KMS-11 (cell line): ENCODE results near the gene CCDC124.
"Not testable (repeated sequence)": the region's sequence is repeated elsewhere in the genome, so short reads cannot be mapped to it uniquely, and the experiment has no call there.

Experiments used
- H2AFZ ChIP-seq: fragments of 200-600 bp; sonication (generic); 2 replicates; pipeline ENCODE4 v1.6.1; 2016; ENCODE audit warnings: antibody characterized with exemption, mixed run types, low read depth
- H3K27ac ChIP-seq: fragments of 200-600 bp; sonication (generic); 2 replicates; pipeline ENCODE4 v1.6.1; 2016; ENCODE audit warnings: mild to moderate bottlenecking, mixed run types
- H3K27me3 ChIP-seq: fragments of 200-600 bp; sonication (generic); 2 replicates; pipeline ENCODE4 v1.6.1; 2017; ENCODE audit warnings: mild to moderate bottlenecking, low read depth, mixed run types, moderate library complexity; ENCODE audit not compliant: insufficient read depth
- H3K36me3 ChIP-seq: fragments of 200-600 bp; sonication (generic); 2 replicates; pipeline ENCODE4 v1.6.1; 2017; ENCODE audit warnings: mild to moderate bottlenecking, mixed run types; ENCODE audit not compliant: insufficient read depth
- H3K4me1 ChIP-seq: fragments of 200-600 bp; sonication (generic); 2 replicates; pipeline ENCODE4 v1.6.1; 2016; ENCODE audit warnings: mild to moderate bottlenecking, low read depth, mixed run types; ENCODE audit not compliant: poor library complexity, severe bottlenecking
- H3K4me2 ChIP-seq: fragments of 200-600 bp; sonication (generic); 2 replicates; pipeline ENCODE4 v1.7.0; 2016; ENCODE audit warnings: mild to moderate bottlenecking, mixed run types
- H3K4me3 ChIP-seq: fragments of 200-600 bp; sonication (generic); IDR thresholded peaks from 2 replicates; pipeline ENCODE4 v1.6.1; 2017; ENCODE audit warnings: low read depth, low read length, mixed read lengths; ENCODE audit not compliant: insufficient read depth
- H3K79me2 ChIP-seq: fragments of 200-600 bp; sonication (generic); 2 replicates; pipeline ENCODE4 v1.6.1; 2016; ENCODE audit warnings: low read depth, mixed run types; ENCODE audit not compliant: insufficient read depth
- H3K9ac ChIP-seq: fragments of 200-600 bp; sonication (generic); 2 replicates; pipeline ENCODE4 v1.6.1; 2016; ENCODE audit warnings: mild to moderate bottlenecking, mixed run types
- H4K20me1 ChIP-seq: fragments of 200-600 bp; sonication (generic); 2 replicates; pipeline ENCODE4 v1.6.1; 2016; ENCODE audit warnings: mild to moderate bottlenecking, mixed run types; ENCODE audit not compliant: insufficient read depth
- TF ChIP-seq, protein P1 (sequence below): fragments of 200-600 bp; sonication (generic); conservative IDR thresholded peaks from 2 replicates; pipeline ENCODE4 v1.6.1; 2017; ENCODE audit warnings: low read depth, mild to moderate bottlenecking, antibody characterized with exemption, low read length, moderate library complexity, mixed read lengths

Gene CCDC124, protein sequence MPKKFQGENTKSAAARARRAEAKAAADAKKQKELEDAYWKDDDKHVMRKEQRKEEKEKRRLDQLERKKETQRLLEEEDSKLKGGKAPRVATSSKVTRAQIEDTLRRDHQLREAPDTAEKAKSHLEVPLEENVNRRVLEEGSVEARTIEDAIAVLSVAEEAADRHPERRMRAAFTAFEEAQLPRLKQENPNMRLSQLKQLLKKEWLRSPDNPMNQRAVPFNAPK

DNA sequence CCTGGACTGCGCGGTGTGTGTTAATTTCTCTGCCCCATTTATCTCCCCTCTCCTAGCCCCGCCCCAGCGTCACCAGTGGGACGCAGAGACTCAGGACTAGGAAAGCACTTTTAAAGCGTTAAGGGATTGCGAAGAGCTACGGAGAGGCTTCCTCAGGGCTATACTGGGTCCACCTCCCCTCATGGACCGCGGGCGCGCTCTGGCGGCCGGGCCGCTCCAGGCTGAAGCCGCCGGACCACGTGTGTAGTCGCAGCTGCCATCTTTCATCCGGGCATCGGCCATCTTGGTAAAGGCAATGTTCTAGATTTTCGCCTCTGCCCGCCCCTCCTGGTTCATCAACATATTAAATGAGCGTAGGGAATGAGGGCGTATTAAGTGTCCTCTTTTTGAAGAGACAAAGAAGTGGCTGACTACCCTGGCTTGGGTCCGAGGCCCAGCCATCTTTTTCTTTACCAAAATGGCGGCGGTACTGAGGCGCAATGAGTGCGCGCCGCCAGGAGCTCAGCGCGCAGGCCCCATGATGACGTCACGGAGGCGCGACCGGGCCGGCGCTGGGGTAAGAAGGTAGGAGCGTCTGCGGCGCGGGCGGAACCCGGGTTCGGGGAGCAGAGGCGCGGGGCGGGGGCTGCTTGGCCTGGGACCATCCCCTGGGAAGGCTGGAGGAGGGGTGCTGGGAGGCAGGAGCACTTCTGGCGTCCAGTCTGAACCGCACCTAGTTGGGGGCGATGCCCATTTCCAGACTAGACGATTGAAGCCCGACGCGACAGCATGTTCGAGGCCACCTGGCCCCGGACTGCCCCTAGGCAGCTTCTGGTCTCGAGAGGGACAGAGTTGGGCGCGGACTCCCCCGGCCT lies at the start of gene CCDC124:
Gene CCDC124, plus strand, starts transcription at position 531 of the 854 bp plus-strand sequence. CDS start 3,406 bp downstream, outside the sequence.
- TF ChIP-seq, protein P1, sequence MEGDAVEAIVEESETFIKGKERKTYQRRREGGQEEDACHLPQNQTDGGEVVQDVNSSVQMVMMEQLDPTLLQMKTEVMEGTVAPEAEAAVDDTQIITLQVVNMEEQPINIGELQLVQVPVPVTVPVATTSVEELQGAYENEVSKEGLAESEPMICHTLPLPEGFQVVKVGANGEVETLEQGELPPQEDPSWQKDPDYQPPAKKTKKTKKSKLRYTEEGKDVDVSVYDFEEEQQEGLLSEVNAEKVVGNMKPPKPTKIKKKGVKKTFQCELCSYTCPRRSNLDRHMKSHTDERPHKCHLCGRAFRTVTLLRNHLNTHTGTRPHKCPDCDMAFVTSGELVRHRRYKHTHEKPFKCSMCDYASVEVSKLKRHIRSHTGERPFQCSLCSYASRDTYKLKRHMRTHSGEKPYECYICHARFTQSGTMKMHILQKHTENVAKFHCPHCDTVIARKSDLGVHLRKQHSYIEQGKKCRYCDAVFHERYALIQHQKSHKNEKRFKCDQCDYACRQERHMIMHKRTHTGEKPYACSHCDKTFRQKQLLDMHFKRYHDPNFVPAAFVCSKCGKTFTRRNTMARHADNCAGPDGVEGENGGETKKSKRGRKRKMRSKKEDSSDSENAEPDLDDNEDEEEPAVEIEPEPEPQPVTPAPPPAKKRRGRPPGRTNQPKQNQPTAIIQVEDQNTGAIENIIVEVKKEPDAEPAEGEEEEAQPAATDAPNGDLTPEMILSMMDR, result peak; percentile 75
- Histone ChIP-seq H3K27ac (peak within 1 kb of the TSS; percentile 82), H2AFZ (peak within 1 kb of the TSS; percentile 86), H3K4me2 (peak within 1 kb of the TSS; percentile 69), H4K20me1 (no peaks in the 10 kb centered on the region), H3K4me1 (peaks cover 29% of the 10 kb centered on the region), H3K79me2 (no peaks in the 10 kb centered on the region; the same call in 1 of the 2 replicates), H3K4me3 (peak within 1 kb of the TSS; percentile 9), H3K27me3 (peaks cover 2% of the 10 kb centered on the region; the same call in 1 of the 2 replicates), H3K36me3 (no peaks in the 10 kb centered on the region), H3K9ac (peak within 1 kb of the TSS; percentile 88)

DNA sequence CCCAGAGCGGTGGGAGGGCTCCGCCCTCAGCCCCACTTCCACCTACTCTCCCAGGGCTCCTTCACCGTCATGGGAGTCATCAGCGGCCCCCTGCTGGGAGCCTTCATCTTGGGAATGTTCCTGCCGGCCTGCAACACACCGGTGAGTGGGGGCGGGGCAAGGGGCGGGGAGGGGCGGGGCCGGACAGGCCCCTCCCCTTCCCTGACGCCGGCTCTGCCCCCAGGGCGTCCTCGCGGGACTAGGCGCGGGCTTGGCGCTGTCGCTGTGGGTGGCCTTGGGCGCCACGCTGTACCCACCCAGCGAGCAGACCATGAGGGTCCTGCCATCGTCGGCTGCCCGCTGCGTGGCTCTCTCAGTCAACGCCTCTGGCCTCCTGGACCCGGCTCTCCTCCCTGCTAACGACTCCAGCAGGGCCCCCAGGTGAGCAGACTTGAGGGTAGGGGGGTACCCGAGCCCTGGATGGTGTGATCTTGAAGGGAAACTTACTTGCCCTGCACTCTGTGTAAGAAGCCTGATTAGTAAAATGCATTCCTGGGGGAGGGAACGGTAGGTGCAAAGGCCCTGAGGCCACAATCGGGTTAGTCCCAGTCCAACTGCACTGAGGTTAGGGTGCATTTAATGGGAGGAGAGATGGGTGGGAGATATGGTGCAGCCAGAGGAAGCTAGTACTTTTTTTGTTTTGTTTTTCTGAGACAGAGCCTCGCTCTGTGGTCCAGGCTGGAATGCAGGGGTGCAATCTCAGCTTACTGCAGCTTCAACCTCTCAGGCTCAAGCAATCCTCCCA lies 49.0 kb upstream of the CCDC124 start:
- H3K27ac ChIP-seq, result no peak overlapping the region
- H3K36me3 ChIP-seq, result no peaks in the 10 kb centered on the region
- peaks cover 79% of the 10 kb centered on the region for H3K27me3 ChIP-seq
- no peak overlapping the region for H3K4me2 ChIP-seq
- no peaks in the 10 kb centered on the region for H3K4me1 ChIP-seq
- no peak overlapping the region for H3K9ac ChIP-seq
- H3K79me2 ChIP-seq, result no peaks in the 10 kb centered on the region
- H3K4me3 ChIP-seq, result no peak overlapping the region
- no peaks in the 10 kb centered on the region for H4K20me1 ChIP-seq
- TF ChIP-seq, protein P1, result no peak
- no peak overlapping the region for H2AFZ ChIP-seq

DNA sequence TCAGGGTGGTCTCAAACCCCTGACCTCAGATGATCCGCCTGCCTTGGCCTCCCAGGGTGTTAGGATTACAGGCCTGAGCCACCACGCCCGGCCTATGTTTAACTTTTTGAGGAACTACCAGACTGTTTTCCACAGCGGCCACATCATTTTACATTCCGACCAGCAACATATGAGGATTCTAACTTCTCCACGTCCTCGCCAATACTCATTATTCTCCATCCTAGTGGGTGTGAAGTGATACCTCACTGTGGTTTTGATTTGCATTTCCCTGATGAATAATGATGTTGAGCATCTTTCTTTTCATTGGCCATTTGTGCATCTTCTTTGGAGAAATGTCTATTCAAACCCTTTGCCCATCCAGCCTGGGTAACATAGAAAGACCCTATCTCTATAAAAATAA lies 46.3 kb upstream of the CCDC124 start:
- TF ChIP-seq, protein P1, result no peak
- no peaks in the 10 kb centered on the region for H3K36me3 ChIP-seq
- no peak overlapping the region for H3K27ac ChIP-seq
- no peak overlapping the region for H3K4me3 ChIP-seq
- no peak overlapping the region for H3K4me2 ChIP-seq
- H3K4me1 ChIP-seq, result no peaks in the 10 kb centered on the region
- H4K20me1 ChIP-seq, result no peaks in the 10 kb centered on the region
- peaks cover 76% of the 10 kb centered on the region; the same call in 1 of the 2 replicates for H3K27me3 ChIP-seq
- no peaks in the 10 kb centered on the region for H3K79me2 ChIP-seq
- no peak overlapping the region for H2AFZ ChIP-seq
- no peak overlapping the region for H3K9ac ChIP-seq

DNA sequence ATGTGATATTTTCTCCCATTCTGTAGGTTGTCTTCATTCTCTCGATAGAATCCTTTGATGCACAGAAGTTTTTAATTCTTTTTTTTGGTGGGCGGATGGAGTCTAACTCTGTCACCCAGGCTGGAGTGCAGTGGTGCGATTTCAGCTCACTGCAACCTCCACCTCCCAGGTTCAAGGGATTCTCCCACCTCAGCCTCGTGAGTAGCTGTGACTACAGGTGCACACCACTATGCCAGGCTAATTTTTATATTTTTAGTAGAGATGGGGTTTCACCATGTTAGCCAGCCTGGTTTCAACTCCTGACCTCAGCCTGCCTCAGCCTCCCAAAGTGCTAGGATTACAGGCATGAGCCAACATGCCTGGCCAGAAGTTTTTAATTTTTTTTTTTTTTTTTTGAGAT lies 45.6 kb upstream of the CCDC124 start:
- H3K4me3 ChIP-seq, H3K4me2 ChIP-seq, H4K20me1 ChIP-seq, H3K27ac ChIP-seq, H2AFZ ChIP-seq, H3K36me3 ChIP-seq, H3K9ac ChIP-seq, H3K4me1 ChIP-seq, H3K79me2 ChIP-seq: not testable (repeated sequence)
- H3K27me3 ChIP-seq, result peaks cover 75% of the 10 kb centered on the region
